ENCODE results near the gene PKD2.

DNA sequence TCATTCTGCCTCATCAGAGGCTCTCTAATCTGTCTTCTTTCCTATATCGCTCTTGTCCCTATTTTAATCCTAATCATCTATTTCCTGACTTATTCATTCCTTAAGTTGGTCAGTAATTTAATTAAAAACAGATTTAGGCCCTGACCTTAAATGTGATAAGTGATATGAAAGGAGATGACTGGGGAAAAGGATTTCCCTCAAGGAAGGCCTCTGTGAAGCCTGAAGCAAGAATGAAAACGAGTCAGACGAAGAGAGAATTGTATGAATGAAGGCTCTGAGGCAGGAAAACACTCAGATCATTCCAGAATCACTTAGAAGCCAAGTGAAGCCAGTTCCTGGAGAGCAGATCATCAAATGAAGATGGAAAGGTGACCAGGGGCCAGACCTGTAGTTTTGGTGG lies 22.1 kb downstream of the PKD2 start:
- TF ChIP-seq CTCF (IDR thresholded peaks at IDR 0.05) (no peak), MXI1 (IDR thresholded peaks at IDR 0.05; ENCODE audit: low read depth, low read length) (no peak), RXRA (IDR thresholded peaks at IDR 0.05; ENCODE audit: borderline replicate concordance, low read depth) (no peak), SMC3 (IDR thresholded peaks at IDR 0.05; ENCODE audit: low read depth, low read length) (no peak), NFIC (IDR thresholded peaks at IDR 0.05; ENCODE audit: borderline replicate concordance) (no peak), EZH2phosphoT487 (IDR thresholded peaks at IDR 0.05; ENCODE audit: borderline replicate concordance, low read depth) (no peak), JUND (IDR thresholded peaks at IDR 0.05) (no peak), GATA2 (CRISPR knock-in tag; IDR thresholded peaks at IDR 0.05) (no peak), ELF1 (IDR thresholded peaks at IDR 0.05) (no peak), EP300 (IDR thresholded peaks at IDR 0.05; ENCODE audit: borderline replicate concordance in 1 of 2, low read depth in 1 of 2, low read length in 1 of 2) (no peak)

All from SK-N-SH (cell line).